Tibial nerve (tissue), 4 donors: ENCODE results near the gene SPI1.

ENCODE experiments used
- EP300 ChIP-seq, 2 donors: sonication (generic); formaldehyde crosslinking; IDR thresholded peaks; one replicate each; pipeline ENCODE4 v1.6.1; 2017; ENCODE audit warnings: antibody characterized with exemption in 2 of 2, mild to moderate bottlenecking in 1 of 2
- POLR2A ChIP-seq, 2 donors: fragments of 450-650 bp; IDR thresholded peaks; one replicate each; pipeline ENCODE4 v1.6.1; 2017; ENCODE audit warnings: antibody characterized with exemption in 2 of 2, mild to moderate bottlenecking in 2 of 2, moderate library complexity in 2 of 2
- TF ChIP-seq, protein P1 (sequence below), 5 experiments: fragments of 200-600 bp in 3 of 5; fragments of 450-650 bp in 2 of 5; sonication (generic) in 3 of 5; IDR thresholded peaks; one replicate each; pipeline ENCODE4 v1.5.1; 2016 to 2019; ENCODE audit warnings: antibody characterized with exemption in 5 of 5, mild to moderate bottlenecking in 3 of 5, moderate library complexity in 2 of 5

GRCh38 chr11:47329987-47330931 lies 48.1 kb downstream of the SPI1 start:
- TF ChIP-seq, protein P1, sequence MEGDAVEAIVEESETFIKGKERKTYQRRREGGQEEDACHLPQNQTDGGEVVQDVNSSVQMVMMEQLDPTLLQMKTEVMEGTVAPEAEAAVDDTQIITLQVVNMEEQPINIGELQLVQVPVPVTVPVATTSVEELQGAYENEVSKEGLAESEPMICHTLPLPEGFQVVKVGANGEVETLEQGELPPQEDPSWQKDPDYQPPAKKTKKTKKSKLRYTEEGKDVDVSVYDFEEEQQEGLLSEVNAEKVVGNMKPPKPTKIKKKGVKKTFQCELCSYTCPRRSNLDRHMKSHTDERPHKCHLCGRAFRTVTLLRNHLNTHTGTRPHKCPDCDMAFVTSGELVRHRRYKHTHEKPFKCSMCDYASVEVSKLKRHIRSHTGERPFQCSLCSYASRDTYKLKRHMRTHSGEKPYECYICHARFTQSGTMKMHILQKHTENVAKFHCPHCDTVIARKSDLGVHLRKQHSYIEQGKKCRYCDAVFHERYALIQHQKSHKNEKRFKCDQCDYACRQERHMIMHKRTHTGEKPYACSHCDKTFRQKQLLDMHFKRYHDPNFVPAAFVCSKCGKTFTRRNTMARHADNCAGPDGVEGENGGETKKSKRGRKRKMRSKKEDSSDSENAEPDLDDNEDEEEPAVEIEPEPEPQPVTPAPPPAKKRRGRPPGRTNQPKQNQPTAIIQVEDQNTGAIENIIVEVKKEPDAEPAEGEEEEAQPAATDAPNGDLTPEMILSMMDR (IDR thresholded peaks at IDR 0.05) = no peak
- TF ChIP-seq EP300 (IDR thresholded peaks at IDR 0.05) = no peak
- no peak for TF ChIP-seq POLR2A (IDR thresholded peaks at IDR 0.05)
